LNCaP clone FGC (cell line): ENCODE data around the gene MOV10L1.
"Not testable (repeated sequence)": the region's sequence is repeated elsewhere in the genome, so short reads cannot be mapped to it uniquely, and the experiment has no call there.

Source experiments
- DNase-seq: peaks from one replicate; pipeline ENCODE4 v3.0.0-alpha.2; 2011; ENCODE audit warnings: low read depth
- H3K4me3 ChIP-seq: 2 replicates; pipeline ENCODE4 v1.5.1; 2011; ENCODE audit warnings: mild to moderate bottlenecking, low read depth, low read length, control low read depth
- TF ChIP-seq, protein P1 (sequence below): IDR thresholded peaks from 2 replicates; pipeline ENCODE4 v1.5.1; 2012; ENCODE audit warnings: mild to moderate bottlenecking; ENCODE audit not compliant: control insufficient read depth, insufficient read depth; ENCODE audit errors: extremely low read depth

Gene MOV10L1

DNA sequence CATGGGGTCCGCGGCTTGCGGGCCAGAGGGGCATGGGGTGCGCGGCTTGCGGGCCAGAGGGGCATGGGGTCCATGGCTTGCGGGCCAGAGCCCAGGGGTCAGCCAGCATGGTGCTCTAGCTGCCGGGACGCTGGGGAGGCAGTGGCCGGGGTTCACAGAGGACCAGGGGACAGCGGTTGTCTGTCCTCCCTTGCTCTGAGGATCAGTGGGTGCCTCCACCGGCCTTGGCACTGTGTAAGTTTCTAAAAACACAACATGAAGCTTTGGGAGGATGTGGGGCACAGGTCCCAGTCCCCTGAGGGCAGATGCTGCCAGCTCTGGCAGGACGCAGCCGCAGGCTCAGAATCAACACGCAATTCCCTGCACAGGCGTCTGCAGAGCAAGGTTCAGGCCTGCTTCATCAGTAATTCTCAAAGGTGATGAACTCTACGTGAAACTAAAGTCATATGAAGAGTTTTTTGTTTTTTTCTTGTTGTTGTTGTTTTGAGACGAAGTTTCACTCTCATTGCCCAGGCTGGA is 7.5 kb upstream of the MOV10L1 start:
- TF ChIP-seq, protein P1, sequence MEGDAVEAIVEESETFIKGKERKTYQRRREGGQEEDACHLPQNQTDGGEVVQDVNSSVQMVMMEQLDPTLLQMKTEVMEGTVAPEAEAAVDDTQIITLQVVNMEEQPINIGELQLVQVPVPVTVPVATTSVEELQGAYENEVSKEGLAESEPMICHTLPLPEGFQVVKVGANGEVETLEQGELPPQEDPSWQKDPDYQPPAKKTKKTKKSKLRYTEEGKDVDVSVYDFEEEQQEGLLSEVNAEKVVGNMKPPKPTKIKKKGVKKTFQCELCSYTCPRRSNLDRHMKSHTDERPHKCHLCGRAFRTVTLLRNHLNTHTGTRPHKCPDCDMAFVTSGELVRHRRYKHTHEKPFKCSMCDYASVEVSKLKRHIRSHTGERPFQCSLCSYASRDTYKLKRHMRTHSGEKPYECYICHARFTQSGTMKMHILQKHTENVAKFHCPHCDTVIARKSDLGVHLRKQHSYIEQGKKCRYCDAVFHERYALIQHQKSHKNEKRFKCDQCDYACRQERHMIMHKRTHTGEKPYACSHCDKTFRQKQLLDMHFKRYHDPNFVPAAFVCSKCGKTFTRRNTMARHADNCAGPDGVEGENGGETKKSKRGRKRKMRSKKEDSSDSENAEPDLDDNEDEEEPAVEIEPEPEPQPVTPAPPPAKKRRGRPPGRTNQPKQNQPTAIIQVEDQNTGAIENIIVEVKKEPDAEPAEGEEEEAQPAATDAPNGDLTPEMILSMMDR, result no peak
- DNase-seq, result no peak

GRCh38 chr22:50082961-50083461 is 6.8 kb upstream of the MOV10L1 start:
- no peak overlapping the region for H3K4me3 ChIP-seq
- TF ChIP-seq, protein P1, result no peak
- no peak for DNase-seq

More for the DNA sequence above, 7.5 kb upstream of the MOV10L1 start:
- H3K4me3 ChIP-seq, result no peak overlapping the region

DNA sequence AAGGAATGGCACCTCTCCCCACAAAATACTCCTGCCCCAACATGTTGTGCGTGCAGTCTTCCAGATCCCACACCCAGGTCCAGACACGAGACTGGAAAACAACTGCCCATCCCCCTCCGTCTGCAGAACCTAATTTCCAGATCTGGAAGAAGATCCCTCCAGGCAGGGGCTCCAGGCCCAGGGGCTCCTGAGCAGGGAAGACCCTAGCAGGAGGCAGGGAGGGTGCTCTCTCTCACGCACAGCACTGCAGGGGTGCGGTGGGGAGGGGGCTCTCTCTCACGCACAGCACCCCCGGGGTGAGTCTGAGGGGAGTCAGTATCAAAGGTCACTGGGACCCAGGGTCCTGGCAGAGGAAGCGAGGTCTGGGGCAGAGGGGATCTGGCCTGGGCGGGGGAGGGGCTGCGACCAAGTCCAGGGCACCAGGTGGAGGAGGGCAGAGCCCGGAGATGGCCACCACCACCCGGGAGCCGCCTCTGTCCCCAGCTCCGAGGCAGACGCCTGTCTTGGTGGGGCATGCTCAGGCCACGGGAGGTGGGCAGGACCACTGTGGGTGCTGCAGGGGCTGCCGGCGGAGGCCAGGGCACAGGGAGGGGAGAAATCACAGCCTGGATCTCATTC is 6.2 kb upstream of the MOV10L1 start:
- H3K4me3 ChIP-seq, result no peak overlapping the region
- TF ChIP-seq, protein P1, result no peak
- DNase-seq, result no peak

DNA sequence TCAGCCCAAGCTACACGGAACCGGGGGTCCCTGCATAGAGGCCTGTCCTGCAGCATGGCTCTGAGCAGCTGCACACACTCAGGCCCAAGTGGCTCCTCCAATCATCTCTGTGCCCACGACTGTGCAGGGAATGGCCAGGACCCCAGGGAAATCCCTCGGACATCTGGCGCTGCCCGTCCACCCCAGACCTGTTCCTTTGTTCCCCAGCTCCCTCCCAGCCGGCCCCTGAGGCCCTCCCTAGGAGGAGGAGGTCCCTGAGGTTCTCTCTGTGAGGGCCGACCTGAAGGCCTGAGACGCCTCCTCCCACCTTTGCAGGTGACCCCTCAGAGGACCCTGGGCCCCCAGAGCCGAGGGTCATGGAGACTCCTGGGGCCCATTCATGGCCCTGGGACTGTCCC is 5.7 kb upstream of the MOV10L1 start:
- TF ChIP-seq, protein P1, result no peak
- DNase-seq, result no peak
- no peak overlapping the region for H3K4me3 ChIP-seq

- no peak for DNase-seq
- no peak overlapping the region for H3K4me3 ChIP-seq
- TF ChIP-seq, protein P1, result no peak
Observed at GRCh38 chr22:50084614-50085021, 5.2 kb upstream of the MOV10L1 start.

DNA sequence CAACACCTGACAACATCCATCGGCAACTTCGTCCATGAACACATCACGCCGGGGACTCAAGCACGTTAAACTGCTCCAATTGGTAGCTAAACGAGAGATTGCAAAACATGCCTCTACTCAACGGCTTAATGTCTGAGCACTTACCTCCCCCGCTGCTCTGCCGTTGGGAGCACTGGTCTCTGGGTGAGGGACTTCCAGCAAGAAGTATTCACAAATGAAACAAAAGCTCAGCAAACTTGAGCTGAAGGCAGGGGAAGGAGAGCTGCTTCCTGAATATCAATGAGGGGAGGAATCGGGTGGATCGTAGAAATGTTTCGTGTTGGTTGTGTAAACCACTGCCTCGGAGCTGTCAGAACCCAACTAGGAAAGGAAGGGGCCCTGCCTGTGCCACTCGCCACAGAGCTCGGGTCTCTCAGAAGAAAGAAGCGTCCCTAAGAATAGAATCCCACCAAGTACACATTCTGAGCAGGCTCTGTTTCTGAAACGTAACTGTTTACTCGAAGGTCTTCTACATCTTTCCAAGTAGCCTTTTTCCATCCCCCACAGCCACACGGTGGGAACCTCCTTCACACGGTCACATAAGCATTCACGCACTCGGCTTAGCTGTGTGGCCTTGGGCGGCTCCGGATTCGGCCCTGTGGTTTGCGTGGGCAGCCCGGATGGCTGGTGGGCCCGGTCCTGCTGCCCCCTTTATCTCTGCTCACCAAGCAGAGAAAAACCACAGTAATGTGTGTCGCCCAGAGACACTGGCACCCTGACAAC is 4.4 kb upstream of the MOV10L1 start, which contains the start of gene MLC1:
Gene MLC1 (minus strand): TSS at position 216 of the 762 bp plus-strand sequence. CDS start 524 bp downstream, outside the sequence.
- DNase-seq, result no peak
- TF ChIP-seq, protein P1, result no peak
- H3K4me3 ChIP-seq, result no peak within 1 kb of the TSS

- TF ChIP-seq, protein P1, result no peak
- DNase-seq, result no peak
- no peak overlapping the region for H3K4me3 ChIP-seq
Observed at GRCh38 chr22:50086526-50086925, 3.3 kb upstream of the MOV10L1 start.

DNA sequence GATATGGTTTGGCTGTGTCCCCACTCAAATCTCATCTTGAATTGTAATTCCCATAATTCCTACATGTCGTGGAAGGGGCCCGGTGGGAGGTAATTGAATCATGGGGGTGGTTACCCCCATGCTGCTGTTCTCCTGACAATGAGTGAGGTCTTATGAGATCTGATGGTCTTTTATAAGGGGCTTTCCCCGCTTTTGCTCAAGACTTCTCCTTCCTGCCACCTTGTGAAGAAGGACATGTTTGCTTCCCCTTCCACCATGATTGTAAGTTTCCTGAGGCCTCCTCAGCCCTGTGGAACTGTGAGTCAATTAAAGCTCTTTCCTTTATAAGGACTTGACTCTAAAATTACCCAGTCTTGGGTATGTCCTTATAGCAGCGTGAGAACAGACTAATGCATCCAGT is 2.8 kb upstream of the MOV10L1 start:
- not testable (repeated sequence) for DNase-seq, H3K4me3 ChIP-seq
